HepG2 (cell line): ENCODE results near the gene DNM1. TPM values are rescaled to one million over a fixed set of nuclear protein-coding genes. Genes with fewer than 3 reads are reported as not detected.

Source experiments
- AHR ChIP-seq: IDR thresholded peaks from 2 replicates; pipeline ENCODE4 v1.6.1; 2018; ENCODE audit warnings: missing genetic modification reagents, missing compliant biosample characterization
- BHLHE40 ChIP-seq: IDR thresholded peaks from 2 replicates; pipeline ENCODE4 v1.6.1; 2011; ENCODE audit warnings: low read length, improper control_type of control experiment
- CBFB ChIP-seq: sonication (generic); formaldehyde crosslinking; IDR thresholded peaks from 2 replicates; pipeline ENCODE4 v1.4.0; 2020; ENCODE audit warnings: missing genetic modification reagents
- ELF4 ChIP-seq: sonication (generic); formaldehyde crosslinking; IDR thresholded peaks from 2 replicates; pipeline ENCODE4 v1.5.0; 2020; ENCODE audit warnings: missing genetic modification reagents, mild to moderate bottlenecking, moderate library complexity, borderline replicate concordance
- HCFC1 ChIP-seq: fragments of 150-350 bp; IDR thresholded peaks from 2 replicates; pipeline ENCODE4 v1.6.1; 2014; ENCODE audit warnings: low read depth, low read length
- HOXD1 ChIP-seq: sonication (generic); formaldehyde crosslinking; IDR thresholded peaks from 2 replicates; pipeline ENCODE4 v1.5.0; 2020; ENCODE audit warnings: missing genetic modification reagents
- ISX ChIP-seq: sonication (generic); formaldehyde crosslinking; conservative IDR thresholded peaks from 2 replicates; pipeline ENCODE4 v1.5.0; 2020; ENCODE audit warnings: missing genetic modification reagents
- MIXL1 ChIP-seq: IDR thresholded peaks from 2 replicates; pipeline ENCODE4 v1.6.1; 2016
- NONO ChIP-seq, 2 experiments: fragments of 450-650 bp in 1 of 2; sonication (generic) in 1 of 2; formaldehyde crosslinking in 1 of 2; IDR thresholded peaks in 1 of 2; conservative IDR thresholded peaks in 1 of 2; 2 replicates each; pipeline versions ENCODE4 v1.6.1 to v1.8.0; 2017 to 2022; ENCODE audit warnings: mild to moderate bottlenecking in 1 of 2, missing genetic modification reagents in 1 of 2, moderate library complexity in 1 of 2
- NR2F6 ChIP-seq, 2 experiments: IDR thresholded peaks; 2 replicates each; pipeline ENCODE4 v1.6.1; 2016; ENCODE audit warnings: antibody characterized with exemption in 1 of 2, mild to moderate bottlenecking in 1 of 2
- REXO4 ChIP-seq: sonication (generic); formaldehyde crosslinking; IDR thresholded peaks from 2 replicates; pipeline ENCODE4 v1.8.0; 2022; ENCODE audit warnings: missing genetic modification reagents, mild to moderate bottlenecking, borderline replicate concordance
- RFX1 ChIP-seq: fragments of 450-650 bp; IDR thresholded peaks from 2 replicates; pipeline ENCODE4 v1.6.1; 2017
- SAP130 ChIP-seq: IDR thresholded peaks from 2 replicates; pipeline ENCODE4 v1.6.1; 2016; ENCODE audit warnings: low read depth
- ZBTB42 ChIP-seq: sonication (generic); formaldehyde crosslinking; IDR thresholded peaks from 2 replicates; pipeline ENCODE4 v1.5.0; 2020; ENCODE audit warnings: mild to moderate bottlenecking, missing genetic modification reagents
- ZFP90 ChIP-seq: sonication (generic); formaldehyde crosslinking; IDR thresholded peaks from 2 replicates; pipeline ENCODE4 v1.8.0; 2022; ENCODE audit warnings: missing genetic modification reagents, mild to moderate bottlenecking, inconsistent platforms, borderline replicate concordance
- ZNF10 ChIP-seq: sonication (generic); formaldehyde crosslinking; IDR thresholded peaks from 2 replicates; pipeline ENCODE4 v1.4.0; 2020; ENCODE audit warnings: mild to moderate bottlenecking, low read depth, missing genetic modification reagents, borderline replicate concordance
- ZNF205 ChIP-seq: IDR thresholded peaks from 2 replicates; pipeline ENCODE4 v1.6.1; 2018; ENCODE audit warnings: missing biosample characterization, missing genetic modification reagents
- ZNF543 ChIP-seq: sonication (generic); formaldehyde crosslinking; IDR thresholded peaks from 2 replicates; pipeline ENCODE4 v1.4.0; 2020; ENCODE audit warnings: mild to moderate bottlenecking, missing genetic modification reagents
- ZNF558 ChIP-seq: sonication (generic); formaldehyde crosslinking; IDR thresholded peaks from 2 replicates; pipeline ENCODE4 v1.9.0; 2022; ENCODE audit warnings: mild to moderate bottlenecking, missing genetic modification reagents, borderline replicate concordance
- ZNF614 ChIP-seq: IDR thresholded peaks from 2 replicates; pipeline ENCODE4 v1.6.1; 2018; ENCODE audit warnings: missing biosample characterization, missing genetic modification reagents, inconsistent platforms, borderline replicate concordance
- ZNF766 ChIP-seq: sonication (generic); formaldehyde crosslinking; IDR thresholded peaks from 2 replicates; pipeline ENCODE4 v1.5.0; 2020; ENCODE audit warnings: missing genetic modification reagents, borderline replicate concordance
- ZNF839 ChIP-seq: sonication (generic); formaldehyde crosslinking; IDR thresholded peaks from 2 replicates; pipeline ENCODE4 v1.4.0; 2020; ENCODE audit warnings: missing genetic modification reagents, mild to moderate bottlenecking, borderline replicate concordance
- ZSCAN20 ChIP-seq: sonication (generic); formaldehyde crosslinking; IDR thresholded peaks from 2 replicates; pipeline ENCODE4 v1.4.0; 2020; ENCODE audit warnings: missing genetic modification reagents, mild to moderate bottlenecking, borderline replicate concordance
- polyA plus RNA-seq, 8 experiments: library from polyadenylated mRNA; depleted of rRNA in 3 of 8; stranded (reverse) in 7 of 8; unstranded in 1 of 8; fragments of >200 nt; fragmentation: Illumina TruSeq in 4 of 8; extraction: Trizol in 4 of 8; gene quantifications; 2 replicates each; pipeline versions ENCODE4 v1.2.1 to v1.2.3, GENCODE V29; 2011 to 2016; ENCODE audit warnings: low read depth in 4 of 8, missing spikeins in 1 of 8, mixed read lengths in 1 of 8; ENCODE audit not compliant: insufficient read depth in 1 of 8
- total RNA-seq, 5 experiments: library from RNA; depleted of rRNA; stranded (reverse); fragments of >200 nt; fragmentation: Illumina TruSeq; extraction: Trizol; gene quantifications; 2 replicates each; pipeline ENCODE4 v1.2.3, GENCODE V29; 2016; ENCODE audit warnings: low read depth in 1 of 5
- TF ChIP-seq, protein P1 (sequence below): IDR thresholded peaks from 2 replicates; pipeline ENCODE4 v1.6.1; 2016; ENCODE audit warnings: missing compliant biosample characterization, missing genetic modification reagents, borderline replicate concordance
- TF ChIP-seq, protein P2 (sequence below): sonication (generic); formaldehyde crosslinking; IDR thresholded peaks from 2 replicates; pipeline ENCODE4 v1.8.0; 2022; ENCODE audit warnings: mild to moderate bottlenecking, missing genetic modification reagents, moderate library complexity
- TF ChIP-seq, protein P3 (sequence below): sonication (generic); formaldehyde crosslinking; IDR thresholded peaks from 2 replicates; pipeline ENCODE4 v1.5.1; 2020; ENCODE audit warnings: mild to moderate bottlenecking, missing genetic modification reagents, moderate library complexity
- TF ChIP-seq, protein P4 (sequence below): sonication (generic); formaldehyde crosslinking; IDR thresholded peaks from 2 replicates; pipeline ENCODE4 v1.4.0; 2020; ENCODE audit warnings: mild to moderate bottlenecking, missing genetic modification reagents
- TF ChIP-seq, protein P5 (sequence below): sonication (generic); formaldehyde crosslinking; IDR thresholded peaks from 2 replicates; pipeline ENCODE4 v1.5.1; 2020; ENCODE audit warnings: missing genetic modification reagents, mild to moderate bottlenecking, borderline replicate concordance
- TF ChIP-seq, protein P6 (sequence below): IDR thresholded peaks from 2 replicates; pipeline ENCODE4 v1.6.1; 2012; ENCODE audit warnings: inconsistent platforms

Gene DNM1
- total and polyA plus RNA-seq, 2 of the 13 experiments (the other 11 are each of a cell fraction or from before 2014, with no cell fraction given): 0.13 to 0.58 TPM

DNA sequence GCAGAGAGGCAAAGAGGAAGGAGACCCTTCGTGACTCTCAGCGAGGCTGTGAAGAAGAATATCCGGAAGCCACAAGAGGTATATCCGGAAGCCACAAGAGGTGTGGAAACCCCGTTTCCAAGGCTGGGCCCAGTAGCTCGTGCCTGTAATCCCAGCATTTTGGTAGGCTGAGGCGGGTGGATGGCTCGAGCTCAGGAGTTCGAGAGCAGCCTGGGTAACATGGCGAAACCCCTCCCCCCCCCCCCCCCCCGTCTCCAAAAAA lies 43.7 kb upstream of the DNM1 start (continued):
- TF ChIP-seq ZNF543 (CRISPR knock-in tag) (no peak), ZNF839 (CRISPR knock-in tag) (no peak), ZNF614 (CRISPR knock-in tag) (no peak), REXO4 (CRISPR knock-in tag) (no peak), ZFP90 (CRISPR knock-in tag) (no peak), RFX1 (no peak), ISX (CRISPR knock-in tag) (no peak), BHLHE40 (no peak), MIXL1 (no peak), ZNF205 (CRISPR knock-in tag) (0 out of 2 replicates have a peak, but pooled peaks have one; percentile 8), CBFB (no peak), ZNF558 (CRISPR knock-in tag) (no peak), ZBTB42 (CRISPR knock-in tag) (no peak), ELF4 (CRISPR knock-in tag) (0 out of 2 replicates have a peak, but pooled peaks have one; percentile 21), AHR (no peak), NR2F6 (IDR thresholded peaks at IDR 0.05) (no peak), NR2F6 (CRISPR knock-in tag; IDR thresholded peaks at IDR 0.05) (no peak), HCFC1 (no peak), ZNF766 (CRISPR knock-in tag) (no peak), HOXD1 (no peak), SAP130 (CRISPR knock-in tag) (peak; percentile 41), ZSCAN20 (CRISPR knock-in tag) (no peak), ZNF10 (CRISPR knock-in tag) (no peak), NONO (IDR thresholded peaks at IDR 0.05) (no peak), NONO (CRISPR knock-in tag; conservative IDR thresholded peaks at IDR 0.05) (peak; percentile 46; the same call in 1 of the 2 replicates)
- TF ChIP-seq, protein P1, sequence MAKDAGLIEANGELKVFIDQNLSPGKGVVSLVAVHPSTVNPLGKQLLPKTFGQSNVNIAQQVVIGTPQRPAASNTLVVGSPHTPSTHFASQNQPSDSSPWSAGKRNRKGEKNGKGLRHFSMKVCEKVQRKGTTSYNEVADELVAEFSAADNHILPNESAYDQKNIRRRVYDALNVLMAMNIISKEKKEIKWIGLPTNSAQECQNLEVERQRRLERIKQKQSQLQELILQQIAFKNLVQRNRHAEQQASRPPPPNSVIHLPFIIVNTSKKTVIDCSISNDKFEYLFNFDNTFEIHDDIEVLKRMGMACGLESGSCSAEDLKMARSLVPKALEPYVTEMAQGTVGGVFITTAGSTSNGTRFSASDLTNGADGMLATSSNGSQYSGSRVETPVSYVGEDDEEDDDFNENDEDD (CRISPR knock-in tag): 0 out of 2 replicates have a peak, but pooled peaks have one; percentile 14
- TF ChIP-seq, protein P2, sequence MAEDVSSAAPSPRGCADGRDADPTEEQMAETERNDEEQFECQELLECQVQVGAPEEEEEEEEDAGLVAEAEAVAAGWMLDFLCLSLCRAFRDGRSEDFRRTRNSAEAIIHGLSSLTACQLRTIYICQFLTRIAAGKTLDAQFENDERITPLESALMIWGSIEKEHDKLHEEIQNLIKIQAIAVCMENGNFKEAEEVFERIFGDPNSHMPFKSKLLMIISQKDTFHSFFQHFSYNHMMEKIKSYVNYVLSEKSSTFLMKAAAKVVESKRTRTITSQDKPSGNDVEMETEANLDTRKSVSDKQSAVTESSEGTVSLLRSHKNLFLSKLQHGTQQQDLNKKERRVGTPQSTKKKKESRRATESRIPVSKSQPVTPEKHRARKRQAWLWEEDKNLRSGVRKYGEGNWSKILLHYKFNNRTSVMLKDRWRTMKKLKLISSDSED (CRISPR knock-in tag): no peak
- TF ChIP-seq, protein P3, sequence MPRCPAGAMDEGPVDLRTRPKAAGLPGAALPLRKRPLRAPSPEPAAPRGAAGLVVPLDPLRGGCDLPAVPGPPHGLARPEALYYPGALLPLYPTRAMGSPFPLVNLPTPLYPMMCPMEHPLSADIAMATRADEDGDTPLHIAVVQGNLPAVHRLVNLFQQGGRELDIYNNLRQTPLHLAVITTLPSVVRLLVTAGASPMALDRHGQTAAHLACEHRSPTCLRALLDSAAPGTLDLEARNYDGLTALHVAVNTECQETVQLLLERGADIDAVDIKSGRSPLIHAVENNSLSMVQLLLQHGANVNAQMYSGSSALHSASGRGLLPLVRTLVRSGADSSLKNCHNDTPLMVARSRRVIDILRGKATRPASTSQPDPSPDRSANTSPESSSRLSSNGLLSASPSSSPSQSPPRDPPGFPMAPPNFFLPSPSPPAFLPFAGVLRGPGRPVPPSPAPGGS (CRISPR knock-in tag): no peak
- TF ChIP-seq, protein P4, sequence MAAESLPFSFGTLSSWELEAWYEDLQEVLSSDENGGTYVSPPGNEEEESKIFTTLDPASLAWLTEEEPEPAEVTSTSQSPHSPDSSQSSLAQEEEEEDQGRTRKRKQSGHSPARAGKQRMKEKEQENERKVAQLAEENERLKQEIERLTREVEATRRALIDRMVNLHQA (CRISPR knock-in tag): no peak
- TF ChIP-seq, protein P5, sequence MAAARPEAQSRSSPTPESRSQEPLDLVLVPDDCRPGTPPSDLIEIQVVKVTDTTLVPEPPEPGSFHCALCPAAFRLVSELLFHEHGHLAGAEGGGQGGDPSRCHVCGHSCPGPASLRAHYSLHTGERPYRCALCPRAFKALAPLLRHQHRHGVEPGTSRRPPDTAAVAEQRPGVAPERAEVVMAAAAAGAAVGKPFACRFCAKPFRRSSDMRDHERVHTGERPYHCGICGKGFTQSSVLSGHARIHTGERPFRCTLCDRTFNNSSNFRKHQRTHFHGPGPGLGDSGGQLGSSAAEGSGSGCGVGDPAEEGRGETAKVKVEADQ (CRISPR knock-in tag): no peak
- TF ChIP-seq, protein P6, sequence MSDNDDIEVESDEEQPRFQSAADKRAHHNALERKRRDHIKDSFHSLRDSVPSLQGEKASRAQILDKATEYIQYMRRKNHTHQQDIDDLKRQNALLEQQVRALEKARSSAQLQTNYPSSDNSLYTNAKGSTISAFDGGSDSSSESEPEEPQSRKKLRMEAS: peak; percentile 62
